ENCODE results near the gene HECTD4.

Gene HECTD4

DNA sequence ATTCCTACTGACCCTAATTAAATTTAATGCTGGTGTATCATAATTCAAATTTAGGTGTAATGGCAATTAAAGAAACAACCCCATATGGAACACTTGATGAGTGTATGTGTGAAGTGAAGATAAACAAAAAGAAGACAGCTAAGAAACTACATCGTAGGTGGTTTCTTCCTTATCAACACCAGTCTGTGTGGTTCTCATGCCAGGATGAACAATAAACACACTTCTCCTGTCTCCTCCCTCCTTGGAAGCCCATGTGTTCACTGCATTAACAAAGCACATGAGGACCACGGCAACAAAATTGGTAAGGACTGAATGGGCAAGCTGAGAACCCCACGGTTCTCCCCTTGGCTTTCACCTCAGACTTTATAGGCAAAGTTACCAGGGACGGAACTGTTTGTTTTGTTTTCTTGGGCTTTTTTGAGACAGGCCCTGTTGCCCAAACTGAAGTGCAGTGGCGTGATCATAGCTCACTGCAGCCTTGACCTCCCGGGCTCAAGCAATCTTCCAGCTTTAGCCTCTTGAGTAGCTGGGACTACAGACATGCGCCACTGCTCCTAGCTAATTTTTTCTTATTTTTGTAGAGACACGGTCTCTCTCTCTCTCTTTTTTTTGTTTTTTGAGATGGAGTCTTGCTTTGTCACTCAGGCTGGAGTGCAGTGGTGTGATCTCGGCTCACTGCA, 185.9 kb downstream of the HECTD4 start:
- DNase-seq: no peak

DNA sequence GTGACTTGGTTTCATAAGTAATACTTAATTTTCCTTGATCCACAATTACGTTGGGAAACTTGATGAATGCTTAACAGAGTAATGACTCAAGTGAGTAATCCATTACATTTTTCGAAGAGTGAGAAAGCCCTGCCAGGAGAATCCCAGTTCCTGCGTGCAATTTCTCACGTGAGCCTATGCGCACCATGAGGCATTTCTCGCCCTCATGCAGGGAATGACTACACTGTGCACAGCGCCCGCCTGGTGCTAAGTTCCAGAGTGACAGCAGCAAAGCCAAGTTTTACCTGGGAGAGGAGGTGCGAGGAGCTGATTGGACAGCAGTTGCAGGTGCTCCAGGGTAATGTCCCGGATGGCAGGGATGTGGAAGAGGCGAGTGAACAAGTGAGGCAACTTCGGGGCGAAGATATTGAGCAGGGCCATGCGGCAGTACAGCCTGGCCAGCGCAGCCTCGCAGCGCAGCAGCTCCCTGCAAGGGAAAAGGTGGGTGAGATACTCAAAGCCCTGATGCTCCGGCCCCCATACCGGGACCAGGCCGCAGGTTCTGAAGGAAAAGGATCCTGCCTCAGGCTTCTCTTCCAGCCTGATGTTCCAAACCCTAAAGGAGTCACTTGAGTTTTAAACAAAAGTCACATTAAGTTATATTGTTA, 187.5 kb downstream of the HECTD4 start:
- no peak for DNase-seq

DNA sequence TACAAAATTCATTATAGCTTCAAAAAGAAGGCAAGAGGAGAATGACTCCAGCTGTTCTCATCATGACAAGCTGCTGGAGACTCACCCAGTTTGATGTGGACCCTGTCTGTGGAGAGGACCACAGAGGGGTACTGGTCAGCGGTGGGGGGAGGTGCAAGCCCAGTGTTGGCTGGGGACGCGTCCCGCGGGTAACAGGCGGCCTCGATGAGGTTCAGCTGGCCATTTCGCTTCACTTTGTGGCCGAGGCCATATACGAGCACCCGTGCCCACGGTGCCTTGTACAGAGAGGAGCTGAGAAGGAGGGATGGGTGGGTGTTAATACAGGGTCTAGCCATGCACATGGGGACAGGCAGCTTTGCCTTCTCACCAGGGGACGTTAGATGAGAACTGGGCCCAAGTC, 189.8 kb downstream of the HECTD4 start:
- no peak for DNase-seq

DNA sequence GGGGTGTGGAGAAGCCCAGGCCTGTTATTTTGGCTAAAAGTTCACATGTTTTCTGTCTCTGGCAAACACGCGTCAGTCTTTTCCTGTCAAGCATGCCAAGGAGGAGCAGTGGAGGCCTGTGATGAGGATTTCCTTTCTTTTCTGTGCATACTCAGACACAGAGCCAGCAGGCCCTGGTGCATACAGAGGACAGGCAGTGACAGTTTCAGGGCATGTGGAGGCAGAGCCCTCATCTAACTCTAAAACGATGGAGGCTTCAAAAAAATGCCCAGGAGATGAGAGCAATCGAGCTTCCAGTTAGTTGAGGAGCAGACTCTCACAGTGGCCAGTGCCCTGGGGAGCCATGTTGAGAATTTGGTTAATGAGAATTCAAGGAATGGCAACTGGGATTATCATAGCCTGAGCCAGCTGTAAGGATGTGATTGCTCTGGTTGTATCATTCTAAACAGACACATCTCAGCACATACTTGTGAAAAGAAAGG, 190.3 kb downstream of the HECTD4 start:
- no peak for DNase-seq

DNA sequence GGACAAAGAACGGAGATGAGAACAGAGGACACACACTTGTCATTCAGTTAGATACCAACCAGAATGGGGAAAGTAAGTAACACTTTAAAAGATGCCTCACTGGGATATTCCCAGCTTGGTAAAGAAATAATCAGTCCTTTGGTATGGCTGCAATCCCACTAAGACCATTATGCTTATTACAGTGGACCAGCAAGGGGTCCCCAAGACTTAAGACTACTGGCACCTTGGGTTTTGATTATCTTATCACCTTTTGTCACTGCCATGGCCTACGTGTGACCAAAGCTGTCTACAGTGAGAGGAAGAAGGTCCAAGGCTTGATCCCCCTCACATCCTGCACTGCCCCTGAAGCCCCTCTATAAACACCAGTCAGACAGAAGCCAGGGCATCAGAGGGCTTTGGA, 191.0 kb downstream of the HECTD4 start:
- no peak for DNase-seq

DNA sequence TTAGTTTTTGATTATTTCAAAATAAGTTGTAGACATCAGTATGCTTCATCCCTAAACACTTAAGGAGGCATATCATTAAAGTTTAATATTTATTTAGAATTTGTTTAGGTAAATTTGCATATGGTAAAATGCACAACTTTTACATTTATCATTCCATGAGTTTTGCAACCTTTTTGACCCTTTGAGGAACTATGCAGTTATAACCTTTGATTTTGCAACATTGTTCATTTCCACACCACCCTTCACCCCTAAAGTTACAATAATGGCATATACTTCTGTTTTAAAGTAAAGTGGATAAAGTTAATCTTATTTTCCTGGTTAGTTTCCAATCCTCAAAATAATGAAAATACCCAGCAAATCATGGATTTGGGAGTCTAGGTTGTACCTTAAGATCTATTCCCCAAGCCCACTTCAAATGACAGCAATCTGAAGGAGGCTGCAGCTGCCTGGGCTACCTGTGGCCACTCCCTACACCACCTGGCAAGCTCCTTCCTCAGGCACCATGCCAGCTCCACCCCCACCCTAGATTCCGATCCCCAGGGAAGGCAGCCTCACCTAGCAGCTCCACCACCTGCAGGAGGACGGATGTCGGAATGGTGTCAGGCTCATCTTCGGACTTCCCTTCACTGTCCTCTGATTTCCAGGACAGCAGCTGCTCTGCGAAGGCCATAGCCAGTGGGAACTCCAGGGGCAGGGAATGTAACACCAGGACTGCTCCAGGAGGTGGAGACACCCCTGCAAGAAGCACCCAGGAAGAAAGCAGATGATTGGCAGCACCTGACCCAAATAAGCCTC, 191.8 kb downstream of the HECTD4 start:
- no peak for DNase-seq

DNA sequence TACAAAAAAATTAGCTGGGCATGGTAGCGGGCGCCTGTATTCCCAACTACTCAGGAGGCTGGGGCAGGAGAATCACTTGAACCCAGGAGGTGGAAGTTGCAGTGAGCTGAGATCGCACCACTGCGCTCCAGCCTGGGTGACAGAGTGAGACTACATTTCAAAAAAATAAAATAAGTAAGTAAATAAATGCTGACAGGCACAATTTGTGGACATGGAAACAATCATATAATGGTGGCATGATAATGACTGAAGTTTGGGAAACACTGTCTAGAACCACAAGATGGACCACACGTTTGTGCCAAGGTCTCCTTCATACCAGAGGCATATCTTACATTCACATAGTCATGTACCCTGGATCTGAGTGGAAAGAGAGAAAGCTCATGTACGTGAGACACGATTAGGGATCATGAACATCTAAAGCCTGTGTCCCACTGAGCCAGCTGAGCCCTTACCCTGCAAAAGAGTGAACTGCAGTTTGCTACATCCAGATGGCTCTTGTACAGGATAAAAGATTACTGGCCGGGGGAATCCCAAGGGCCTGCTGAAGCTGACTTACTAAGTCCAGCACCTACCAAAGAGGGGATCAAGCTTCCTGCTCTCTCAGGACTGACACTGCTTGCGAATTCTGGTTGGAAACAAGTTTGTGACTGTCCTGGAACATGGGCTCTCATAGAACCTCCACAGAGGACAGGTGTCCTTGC, 194.0 kb downstream of the HECTD4 start:
- DNase-seq: no peak

DNA sequence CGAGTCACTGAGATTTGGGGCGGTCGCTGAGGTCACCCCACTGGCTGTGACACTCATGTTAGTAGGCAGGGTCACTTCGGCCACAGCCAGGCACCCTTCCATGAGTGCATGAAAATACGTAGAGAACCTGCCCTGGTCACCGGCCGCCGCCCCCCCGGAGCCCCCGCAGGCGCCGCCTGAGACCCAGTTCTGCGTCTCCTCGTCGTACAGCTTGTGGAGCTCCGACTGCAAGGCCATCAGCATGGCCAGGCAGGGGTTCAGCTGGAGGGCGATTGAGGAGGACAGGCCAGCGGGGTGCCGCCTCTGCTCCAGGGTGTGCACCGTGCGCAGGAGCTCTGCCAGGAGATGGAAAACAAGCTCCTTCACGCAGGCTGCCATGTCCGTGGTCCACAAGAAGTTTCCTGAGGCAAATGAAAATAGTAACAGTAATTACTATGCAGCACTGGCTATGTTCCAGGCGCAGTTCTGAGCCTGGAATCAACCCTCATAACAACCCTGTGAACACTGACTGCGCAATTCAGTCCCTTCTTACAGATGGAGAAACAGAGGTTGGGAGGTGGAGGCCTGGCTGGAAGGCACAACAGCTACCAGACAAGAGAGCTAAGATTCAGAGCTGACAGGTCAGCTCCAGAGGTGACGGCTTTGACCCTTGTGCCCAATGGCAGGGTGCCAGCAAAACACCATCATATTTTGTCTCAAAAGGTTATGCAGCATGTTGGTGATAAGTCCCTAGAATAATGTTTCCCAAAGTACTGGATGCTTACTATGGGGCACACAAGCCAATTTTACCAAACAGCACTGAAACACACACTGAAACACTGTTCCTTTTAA, 196.9 kb downstream of the HECTD4 start:
- no peak for DNase-seq

DNA sequence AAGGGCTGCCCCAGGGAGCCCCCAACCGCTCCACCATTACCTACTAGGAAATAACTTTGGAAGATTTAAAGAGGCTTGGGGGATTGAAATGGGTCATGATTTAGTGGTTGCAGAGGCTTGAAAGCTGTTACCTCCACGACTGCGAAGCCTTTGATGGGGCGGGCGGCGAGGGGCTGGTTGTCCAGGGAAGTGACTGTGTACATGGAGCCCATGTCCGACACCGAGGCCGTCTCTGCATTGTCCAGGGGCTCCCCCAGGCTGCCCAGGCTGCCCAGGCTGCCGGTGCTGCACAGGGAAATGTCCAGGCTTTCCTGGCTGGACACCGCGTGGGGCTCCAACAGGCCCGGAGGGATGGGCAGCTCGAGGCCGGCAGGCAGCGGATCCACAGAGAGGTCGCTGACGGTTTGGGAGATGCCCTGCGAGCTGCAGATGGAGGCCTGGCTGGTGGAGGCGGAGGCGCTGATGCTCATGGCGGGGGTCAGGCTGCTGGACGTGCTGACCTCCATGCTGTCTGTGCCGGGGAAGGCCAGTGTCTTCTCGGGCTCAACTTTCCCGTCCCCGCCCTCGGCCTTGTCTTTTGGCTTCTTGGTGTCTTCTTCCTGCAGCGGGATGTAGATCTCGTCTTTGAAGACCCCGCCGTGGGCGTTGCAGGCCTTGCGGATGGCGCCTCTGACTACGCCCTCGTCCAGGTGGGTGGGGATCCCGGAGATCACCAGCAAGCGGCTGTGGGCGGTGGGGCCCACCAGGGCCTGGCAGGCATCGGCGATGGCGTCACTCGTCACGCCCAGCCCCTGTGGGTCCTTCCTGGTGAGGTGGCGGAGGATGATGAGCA, 198.0 kb downstream of the HECTD4 start:
- no peak for DNase-seq

DNA sequence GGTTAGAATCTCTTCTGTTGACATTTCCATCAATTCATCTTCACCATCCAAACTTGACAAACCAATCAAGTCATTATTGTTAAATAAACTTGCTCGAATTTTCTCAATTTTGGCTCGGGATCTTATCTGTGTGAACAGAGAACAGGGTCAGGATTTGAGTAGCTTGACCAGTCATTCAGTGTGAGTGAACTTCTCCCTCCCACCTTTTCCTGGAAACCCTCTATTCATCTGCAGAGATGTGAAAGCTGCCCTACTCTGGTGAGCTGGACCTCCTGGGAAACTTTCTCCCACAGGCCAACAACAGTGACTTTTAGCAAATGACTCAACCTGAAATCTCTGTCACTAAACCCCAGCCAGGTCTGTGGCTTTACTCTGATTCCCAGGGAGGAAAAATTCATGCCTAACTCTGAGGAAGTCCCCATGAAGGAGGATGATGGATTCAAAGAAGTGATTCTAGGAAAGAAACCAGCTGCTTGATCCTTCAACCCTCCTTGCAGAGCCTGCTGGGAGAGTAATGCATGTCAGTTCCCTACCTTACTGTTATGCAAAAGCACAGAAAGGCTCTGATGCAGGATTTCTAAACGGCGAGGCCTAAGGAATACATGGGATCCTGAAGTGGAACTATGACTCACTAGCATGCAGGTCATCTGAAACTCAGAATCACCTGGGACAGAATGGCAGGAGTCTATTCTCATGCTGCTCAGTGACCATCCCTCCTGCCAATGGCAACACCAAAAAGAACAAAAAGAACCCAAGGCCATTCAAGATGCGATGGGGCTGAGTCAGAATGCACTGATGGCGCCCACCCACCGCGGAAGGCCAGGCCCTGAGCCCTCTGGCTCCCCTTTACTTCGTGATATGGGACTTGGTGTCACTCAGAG, 198.8 kb downstream of the HECTD4 start:
- DNase-seq: no peak

DNA sequence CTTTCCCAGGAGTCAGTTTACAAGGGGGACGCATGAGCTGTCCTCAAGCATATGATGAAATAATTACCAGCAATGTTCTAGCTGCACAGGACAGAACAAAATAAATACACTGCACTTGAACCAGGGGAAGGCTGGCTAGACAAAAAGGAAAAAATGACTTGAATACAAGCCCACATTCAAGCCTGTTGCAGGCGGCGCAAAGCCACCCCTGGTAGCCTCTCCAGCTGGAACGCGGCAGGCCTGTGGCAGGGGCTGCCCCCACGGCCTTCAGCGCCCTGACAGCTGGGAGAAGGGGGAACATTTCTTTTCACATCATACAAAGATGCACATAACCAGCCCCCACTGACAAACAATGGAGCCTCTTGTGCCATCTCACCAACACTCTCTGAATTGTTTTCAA, 199.7 kb downstream of the HECTD4 start:
- peak; percentile 54 for DNase-seq

DNA sequence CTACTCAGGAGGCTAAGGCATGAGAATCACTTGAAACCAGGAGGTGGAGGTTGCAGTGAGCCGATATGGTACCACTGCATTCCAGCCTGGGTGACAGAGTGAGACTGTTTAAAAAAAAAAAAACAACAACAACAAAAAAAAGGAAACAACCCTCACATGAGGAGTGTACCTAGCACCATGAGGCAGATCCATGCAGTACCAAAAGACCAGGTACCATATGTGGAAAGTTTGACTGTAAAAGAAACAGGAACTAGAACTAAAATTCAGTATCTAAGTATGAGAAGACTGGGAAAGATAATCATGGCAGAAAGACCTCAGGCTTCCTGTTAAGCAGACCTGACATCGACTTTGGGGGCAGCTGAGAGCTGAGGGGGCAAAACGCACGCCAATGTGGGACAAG, 201.8 kb downstream of the HECTD4 start:
- no peak for DNase-seq

DNA sequence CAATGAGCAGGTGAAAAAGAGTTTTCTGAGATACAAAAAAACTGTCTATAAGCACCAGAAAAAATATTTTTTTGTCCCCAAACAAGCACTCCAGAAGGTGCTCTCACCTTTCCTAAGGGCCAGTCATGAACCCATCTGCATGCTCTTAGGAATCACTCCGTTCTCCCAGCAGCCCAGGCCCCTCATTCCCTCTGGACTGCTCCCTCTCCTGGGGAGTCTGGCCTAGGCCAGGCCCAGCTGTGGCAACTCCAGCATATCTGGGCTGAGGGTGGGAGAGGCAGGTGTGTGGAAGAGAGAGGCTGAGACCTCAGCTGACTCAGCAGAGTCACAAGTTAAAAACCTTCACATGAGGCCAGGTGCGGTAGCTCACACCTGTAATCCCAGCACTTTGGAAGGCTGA, 202.3 kb downstream of the HECTD4 start:
- DNase-seq: no peak

DNA sequence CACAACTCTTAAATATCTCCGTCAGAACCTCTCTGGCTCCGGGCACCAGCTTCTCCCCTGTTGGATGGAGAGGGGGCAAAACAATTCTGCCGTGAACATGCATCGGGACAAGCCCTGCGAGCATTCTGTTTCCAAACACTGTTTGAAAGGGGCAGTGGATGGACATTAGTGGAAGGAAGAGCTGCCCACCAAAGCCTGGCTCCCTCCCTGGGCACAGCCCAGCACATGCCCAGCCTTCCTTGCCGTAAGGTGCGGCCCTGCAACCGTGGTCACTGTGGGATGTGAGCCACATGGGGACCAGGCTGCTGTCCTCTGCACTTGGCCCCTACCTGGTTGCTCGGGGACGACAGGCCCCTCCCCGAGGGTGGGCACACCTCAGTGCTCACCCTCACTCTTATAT, 202.9 kb downstream of the HECTD4 start:
- no peak for DNase-seq

DNA sequence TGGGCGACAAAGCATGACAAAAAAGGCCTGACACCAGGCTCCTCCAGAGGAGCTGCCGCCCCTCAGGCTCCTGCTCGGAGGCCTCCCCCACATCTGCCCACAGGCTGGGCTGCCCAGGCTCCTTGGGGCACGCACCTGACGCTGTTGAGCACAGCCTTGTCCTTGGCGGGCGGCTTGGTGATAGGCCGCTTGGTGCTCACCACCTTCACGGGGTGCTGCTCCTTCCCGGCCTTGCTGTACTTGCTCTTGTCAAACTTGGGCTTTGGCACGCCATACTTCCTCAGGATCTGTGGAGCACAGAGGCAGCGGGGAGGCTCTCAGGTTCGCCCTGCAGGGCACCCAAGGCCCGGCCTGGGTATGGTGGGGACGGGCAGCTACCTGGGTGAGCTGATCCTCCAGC, 203.4 kb downstream of the HECTD4 start:
- DNase-seq: no peak

DNA sequence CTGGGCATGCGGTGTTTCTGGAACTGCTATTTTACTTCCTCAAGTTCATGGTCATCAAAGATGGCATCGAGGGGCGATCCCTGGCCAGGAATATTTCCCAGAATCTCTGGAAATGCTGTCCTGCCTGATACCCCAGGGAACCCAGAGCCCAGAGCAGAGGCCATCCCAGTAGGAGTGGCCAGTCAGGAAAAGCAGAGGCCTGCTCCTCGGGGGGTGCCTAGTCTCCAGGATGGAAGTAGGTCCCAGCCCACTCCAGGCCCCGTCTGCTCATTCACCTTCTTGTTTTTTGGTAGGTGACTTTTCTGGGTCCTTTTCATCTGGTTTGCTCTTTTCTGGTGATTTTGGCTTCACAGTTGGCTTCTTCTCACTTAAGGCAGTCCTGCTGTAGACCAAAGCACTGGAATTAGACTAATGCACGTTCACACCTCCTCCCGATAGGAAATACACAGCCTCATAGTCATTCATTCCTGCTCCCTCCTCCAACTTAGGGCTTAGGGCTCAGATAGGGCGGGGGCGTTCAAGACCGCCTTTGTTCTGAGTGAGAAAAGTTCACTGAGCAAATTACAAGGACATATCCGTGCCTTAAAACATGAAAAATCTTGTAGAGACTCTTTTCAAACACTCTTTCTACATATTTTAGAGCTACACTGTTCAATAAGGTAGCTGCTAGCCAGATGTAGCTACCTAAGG, 205.8 kb downstream of the HECTD4 start:
- no peak for DNase-seq

DNA sequence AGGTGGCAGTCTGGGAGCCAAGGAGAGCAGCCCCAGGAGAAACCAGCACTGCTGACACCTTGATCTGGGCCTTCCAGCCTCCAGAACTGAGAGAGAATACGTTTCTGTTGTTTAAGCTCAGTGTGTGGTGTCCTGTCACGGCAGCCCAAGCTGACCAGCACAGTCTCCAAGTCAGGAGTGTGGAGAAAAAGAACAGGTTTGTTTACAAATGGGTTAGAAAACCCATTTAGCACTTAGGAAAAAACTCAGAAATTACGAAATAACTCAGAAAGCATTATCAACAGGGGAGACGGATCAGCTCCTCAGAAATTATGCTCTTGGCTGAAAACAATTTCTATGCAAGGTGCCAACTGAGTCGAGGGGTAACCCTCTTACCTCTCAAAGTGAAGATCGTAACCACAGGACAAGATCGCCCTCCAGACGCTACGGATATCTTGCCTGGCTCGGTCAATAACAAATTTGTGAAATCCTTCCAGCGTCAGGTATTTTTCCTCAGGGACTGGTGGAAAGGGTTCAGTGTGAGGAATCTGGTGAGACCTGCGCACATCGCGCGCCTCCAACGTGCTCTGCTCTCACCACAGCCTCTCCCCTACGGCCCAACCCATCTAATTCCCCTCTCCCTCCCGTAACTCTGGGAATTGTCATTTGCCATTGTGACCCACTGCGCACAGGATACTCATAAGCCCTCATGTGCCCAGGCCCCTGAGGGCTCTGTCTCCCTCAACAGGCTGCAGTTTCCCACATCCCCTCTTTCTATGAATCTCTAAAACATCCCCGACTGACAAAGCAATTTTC, 206.7 kb downstream of the HECTD4 start:
- no peak for DNase-seq

DNA sequence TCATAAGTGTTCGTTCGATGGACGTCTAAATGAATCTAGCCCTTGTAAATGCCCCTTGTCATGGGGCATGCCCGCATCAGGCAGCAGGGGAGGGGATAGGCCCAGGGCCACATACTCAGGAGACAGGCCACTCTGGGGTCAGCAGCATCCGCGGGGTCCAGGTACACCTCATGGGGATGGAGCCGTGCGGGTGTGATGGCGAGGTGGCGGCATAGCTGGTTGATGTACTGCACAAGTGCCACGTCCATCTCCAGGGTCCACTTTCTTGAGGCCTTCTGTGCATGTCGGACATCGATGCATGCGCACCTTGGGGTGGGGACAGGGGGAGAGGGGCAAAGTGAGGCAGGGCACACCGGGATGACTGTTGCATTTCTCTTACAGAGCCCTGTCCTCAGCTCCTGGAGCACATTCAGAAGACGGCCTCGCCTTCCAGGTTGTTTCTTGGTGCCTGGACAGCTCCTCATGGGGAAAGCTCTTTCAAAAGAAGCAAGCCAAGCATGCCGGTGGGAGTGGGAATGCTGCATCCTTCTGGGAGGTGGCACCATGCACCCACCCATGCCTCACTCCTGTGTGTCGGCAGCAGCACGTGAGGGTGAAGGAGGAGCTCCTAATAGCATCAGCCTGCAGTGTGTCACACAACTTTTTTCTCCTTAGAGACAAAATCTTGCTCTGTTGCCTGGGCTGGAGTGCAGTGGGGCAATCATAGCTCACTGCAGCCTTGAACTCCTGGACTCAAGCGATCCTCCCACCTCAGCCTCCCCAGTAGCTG, 209.5 kb downstream of the HECTD4 start:
- no peak for DNase-seq
